AG04450 (cell line): ENCODE data around the gene DHX29. TPM values are rescaled to one million over a fixed set of nuclear protein-coding genes. Genes with fewer than 3 reads are reported as not detected.
"Not testable (repeated sequence)": the region's sequence is repeated elsewhere in the genome, so short reads cannot be mapped to it uniquely, and the experiment has no call there.

Experiments
- CTCF ChIA-PET: fragments of 300-600, 350-600 bp; formaldehyde crosslinking; extraction: SDS; loops from one replicate; lab custom pipeline; 2022; ENCODE audit warnings: antibody characterized with exemption, inconsistent platforms; lab: Charles Lee
- POLR2A ChIA-PET: fragments of 350-600 bp; formaldehyde crosslinking; extraction: SDS; loops from one replicate; lab custom pipeline; 2021; ENCODE audit warnings: antibody characterized with exemption, inconsistent platforms; lab: Yijun Ruan, JAX
- DNase-seq: peaks from one replicate; pipeline ENCODE4 v3.0.0-alpha.2; 2011; ENCODE audit warnings: low read depth, low spot score
- H3K27ac ChIP-seq: one replicate; pipeline ENCODE4 v1.5.1; 2012; ENCODE audit warnings: low read depth, low read length, control low read depth
- H3K27me3 ChIP-seq: one replicate; pipeline ENCODE4 v1.6.0; 2012; ENCODE audit warnings: low read length; ENCODE audit not compliant: control insufficient read depth, insufficient read depth
- H3K4me3 ChIP-seq: 2 replicates; pipeline ENCODE4 v1.5.1; 2011; ENCODE audit warnings: mild to moderate bottlenecking, low read depth, low read length, control low read depth
- H3K9me3 ChIP-seq: 2 replicates; pipeline ENCODE4 v1.5.1; 2012; ENCODE audit warnings: low read length; ENCODE audit not compliant: control insufficient read depth, insufficient read depth
- CTCF ChIP-seq: IDR thresholded peaks from 2 replicates; pipeline ENCODE4 v1.5.1; 2011; ENCODE audit warnings: low read depth, low read length, control low read depth, inconsistent platforms
- polyA plus RNA-seq: library from polyadenylated mRNA; depleted of rRNA; stranded (reverse); fragments of >200 nt; gene quantifications from 2 replicates; pipeline ENCODE4 v1.2.3, GENCODE V29; 2011

Gene DHX29
- polyA plus RNA-seq, 1 experiment: 10.8 TPM

GRCh38 chr5:55324815-55325418 is 17.4 kb upstream of the DHX29 start:
- CTCF ChIA-PET: interaction anchor here (0.5 to 1.6 kb wide), 9 partner anchors 11 to 826 kb away, joined by 3 to 10 read pairs (median 3); partner anchors contain the start of genes DHX29 and MTREX
- Histone ChIP-seq H3K9me3 (no peaks in the 10 kb centered on the region), H3K27me3 (no peaks in the 10 kb centered on the region), H3K4me3 (no peak overlapping the region), H3K27ac (no peak overlapping the region)
- TF ChIP-seq CTCF: peak; percentile 71
- DNase-seq: no peak
- POLR2A ChIA-PET: interaction anchor here (1.1 kb wide), 1 partner anchor 17 kb away, joined by 5 read pairs; the partner anchor contains the start of genes DHX29 and MTREX

- ChIA-PET POLR2A (interaction anchor here (0.5 kb wide), 1 partner anchor 377 kb away, joined by 3 read pairs; no protein-coding TSS in a partner anchor), CTCF (interaction anchor here (0.9 to 1.6 kb wide), 3 partner anchors 62 to 370 kb away, joined by 3 to 7 read pairs (median 4); no protein-coding TSS in a partner anchor)
- no peak for TF ChIP-seq CTCF
- Histone ChIP-seq H3K9me3 (no peaks in the 10 kb centered on the region), H3K27me3 (no peaks in the 10 kb centered on the region), H3K4me3 (no peak overlapping the region), H3K27ac (no peak overlapping the region)
- no peak for DNase-seq
Measured at GRCh38 chr5:55324006-55324405, 16.5 kb upstream of the DHX29 start.

DNA sequence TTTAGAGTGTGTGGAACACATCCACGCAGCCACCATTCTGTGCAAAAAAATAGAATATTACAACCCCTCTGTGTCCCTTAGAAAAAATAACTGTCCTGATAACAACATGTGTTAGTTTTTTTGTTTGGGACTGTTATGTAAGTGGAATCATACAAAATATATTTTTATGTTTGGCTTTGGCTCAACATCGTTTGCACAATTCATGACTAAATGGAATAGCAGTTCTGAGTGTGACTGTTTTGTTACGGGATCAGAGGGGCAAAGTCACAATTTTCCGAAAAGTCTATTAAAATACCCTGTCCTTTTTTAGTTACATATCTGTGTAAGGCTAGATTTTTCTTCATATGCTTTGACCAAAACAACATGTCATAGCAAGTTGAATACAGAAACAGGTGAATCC is 13.1 kb upstream of the DHX29 start:
- CTCF ChIA-PET: interaction anchor here (0.9 kb wide), 1 partner anchor 8 kb away, joined by 3 read pairs; no protein-coding TSS in a partner anchor
- Histone ChIP-seq H3K9me3 (no peaks in the 10 kb centered on the region), H3K27me3 (no peaks in the 10 kb centered on the region), H3K4me3 (no peak overlapping the region), H3K27ac (no peak overlapping the region)
- DNase-seq: no peak
- no peak for TF ChIP-seq CTCF
- POLR2A ChIA-PET: no interaction called here

GRCh38 chr5:55319491-55319890 is 12.0 kb upstream of the DHX29 start:
- no peaks in the 10 kb centered on the region for H3K27me3 ChIP-seq
- no peak for DNase-seq
- H3K4me3 ChIP-seq: no peak overlapping the region
- ChIA-PET CTCF (interaction anchor here (0.9 kb wide), 1 partner anchor 9 kb away, joined by 3 read pairs; no protein-coding TSS in a partner anchor), POLR2A (interaction anchor here (0.6 kb wide), 1 partner anchor 12 kb away, joined by 3 read pairs; the partner anchor contains the start of gene DHX29)
- TF ChIP-seq CTCF: no peak
- H3K27ac ChIP-seq: no peak overlapping the region
- no peaks in the 10 kb centered on the region for H3K9me3 ChIP-seq

- H3K9me3 ChIP-seq, H3K27me3 ChIP-seq, H3K27ac ChIP-seq, CTCF ChIA-PET, DNase-seq, POLR2A ChIA-PET, H3K4me3 ChIP-seq: not testable (repeated sequence)
Measured at GRCh38 chr5:55318237-55318636, 10.7 kb upstream of the DHX29 start.
